ENCODE measurements around the gene MYBPC1. TPM values are rescaled to one million over a fixed set of nuclear protein-coding genes. Genes with fewer than 3 reads are reported as not detected.
"Not testable (repeated sequence)": the region's sequence is repeated elsewhere in the genome, so short reads cannot be mapped to it uniquely, and the experiment has no call there.

The MYBPC1 gene
- total RNA-seq, 2 donors from 2014 or later = 0.49 to 1.5 TPM

GRCh38 chr12:101671833-101672232, 77.1 kb downstream of the MYBPC1 start:
- no peak overlapping the region for H3K4me3 ChIP-seq
- no peak for DNase-seq (ENCODE audit: low spot score)
- no peaks in the 10 kb centered on the region for H3K36me3 ChIP-seq
- H3K4me1 ChIP-seq (ENCODE audit: control insufficient read depth in 1 of 2, low read depth in 2 of 2) = no peaks in the 10 kb centered on the region
- ATAC-seq (ENCODE audit: insufficient number of reproducible peaks, low FRiP score, low read depth) = no peak
- no peaks in the 10 kb centered on the region for H3K9me3 ChIP-seq
- no peak for TF ChIP-seq CTCF (IDR thresholded peaks at IDR 0.05)
- no peak overlapping the region for H3K27ac ChIP-seq
- H3K27me3 ChIP-seq (replicated peaks; ENCODE audit: insufficient read depth) = no peaks in the 10 kb centered on the region

DNA sequence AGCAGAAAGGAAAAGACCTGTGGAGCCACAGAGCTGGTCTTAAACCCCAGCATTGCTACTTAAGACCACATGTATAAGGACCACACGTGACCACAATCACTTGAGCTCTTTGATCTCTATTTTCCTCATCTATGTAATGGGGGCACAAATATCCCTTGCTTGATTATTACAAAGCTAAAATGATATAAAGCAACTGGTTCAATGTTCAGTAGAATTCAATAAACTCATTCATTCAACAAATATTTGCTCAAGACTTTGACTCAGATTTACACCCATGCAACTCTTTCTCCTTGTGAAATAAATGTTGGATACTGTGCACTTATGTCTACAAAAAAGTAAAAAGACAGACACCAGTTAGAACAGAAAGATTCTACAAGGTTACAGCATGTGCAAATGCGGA, 80.8 kb downstream of the MYBPC1 start:
- no peak for TF ChIP-seq CTCF (IDR thresholded peaks at IDR 0.05)
- H3K9me3 ChIP-seq = no peaks in the 10 kb centered on the region
- no peak for DNase-seq (ENCODE audit: low spot score)
- H3K36me3 ChIP-seq = no peaks in the 10 kb centered on the region
- ATAC-seq (ENCODE audit: insufficient number of reproducible peaks, low FRiP score, low read depth) = no peak
- H3K4me3 ChIP-seq = no peak overlapping the region
- H3K27me3 ChIP-seq (replicated peaks; ENCODE audit: insufficient read depth) = no peaks in the 10 kb centered on the region
- no peak overlapping the region for H3K27ac ChIP-seq
- no peaks in the 10 kb centered on the region for H3K4me1 ChIP-seq (ENCODE audit: control insufficient read depth in 1 of 2, low read depth in 2 of 2)

GRCh38 chr12:101676497-101676896, 81.7 kb downstream of the MYBPC1 start:
- H3K4me1 ChIP-seq (ENCODE audit: control insufficient read depth in 1 of 2, low read depth in 2 of 2); H3K36me3 ChIP-seq; H3K27me3 ChIP-seq (replicated peaks; ENCODE audit: insufficient read depth); H3K4me3 ChIP-seq; ATAC-seq (ENCODE audit: insufficient number of reproducible peaks, low FRiP score, low read depth); H3K27ac ChIP-seq; DNase-seq (ENCODE audit: low spot score); H3K9me3 ChIP-seq: not testable (repeated sequence)

DNA sequence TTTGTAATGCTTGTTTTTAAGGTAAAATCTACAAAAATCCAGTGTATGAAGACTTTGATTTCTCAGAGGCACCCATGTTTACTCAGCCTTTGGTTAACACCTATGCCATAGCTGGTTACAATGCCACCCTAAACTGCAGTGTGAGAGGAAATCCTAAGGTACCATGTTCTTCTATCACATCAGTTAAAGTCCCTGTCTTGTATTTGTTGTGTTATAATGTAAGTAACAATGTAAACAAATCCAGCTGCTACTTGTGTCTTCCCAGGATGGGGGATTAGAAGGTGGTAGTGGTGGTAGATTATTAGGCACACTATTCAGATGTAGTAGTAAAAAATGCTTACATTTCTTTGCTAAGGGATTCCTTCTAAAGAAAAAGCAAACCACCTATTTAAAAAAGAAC, 83.3 kb downstream of the MYBPC1 start:
- no peaks in the 10 kb centered on the region for H3K4me1 ChIP-seq (ENCODE audit: control insufficient read depth in 1 of 2, low read depth in 2 of 2)
- DNase-seq (ENCODE audit: low spot score) = no peak
- ATAC-seq (ENCODE audit: insufficient number of reproducible peaks, low FRiP score, low read depth) = no peak
- no peaks in the 10 kb centered on the region for H3K36me3 ChIP-seq
- no peaks in the 10 kb centered on the region for H3K9me3 ChIP-seq
- H3K4me3 ChIP-seq = no peak overlapping the region
- no peak overlapping the region for H3K27ac ChIP-seq
- H3K27me3 ChIP-seq (replicated peaks; ENCODE audit: insufficient read depth) = no peaks in the 10 kb centered on the region
- TF ChIP-seq CTCF (IDR thresholded peaks at IDR 0.05) = no peak

DNA sequence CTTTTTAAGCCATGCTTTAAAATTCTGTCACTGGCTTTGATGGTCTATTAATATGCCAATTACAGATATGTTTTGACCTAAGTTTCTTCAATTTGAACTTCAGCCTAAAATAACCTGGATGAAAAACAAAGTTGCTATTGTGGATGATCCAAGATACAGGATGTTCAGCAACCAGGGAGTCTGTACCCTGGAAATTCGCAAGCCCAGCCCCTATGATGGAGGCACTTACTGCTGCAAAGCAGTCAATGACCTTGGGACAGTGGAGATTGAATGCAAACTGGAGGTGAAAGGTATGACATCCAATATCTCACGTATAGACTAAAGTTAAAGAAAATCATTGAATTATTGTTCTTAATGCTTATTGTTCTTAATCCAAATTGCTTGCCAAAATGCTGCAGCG, 85.5 kb downstream of the MYBPC1 start:
- H3K9me3 ChIP-seq = no peaks in the 10 kb centered on the region
- H3K27ac ChIP-seq = no peak overlapping the region
- DNase-seq (ENCODE audit: low spot score) (no peak), ATAC-seq (ENCODE audit: insufficient number of reproducible peaks, low FRiP score, low read depth) (no peak)
- no peaks in the 10 kb centered on the region for H3K4me1 ChIP-seq (ENCODE audit: control insufficient read depth in 1 of 2, low read depth in 2 of 2)
- TF ChIP-seq CTCF (IDR thresholded peaks at IDR 0.05) = no peak
- H3K36me3 ChIP-seq = no peaks in the 10 kb centered on the region
- H3K4me3 ChIP-seq = no peak overlapping the region
- no peaks in the 10 kb centered on the region for H3K27me3 ChIP-seq (replicated peaks; ENCODE audit: insufficient read depth)

GRCh38 chr12:101680647-101681046, 85.9 kb downstream of the MYBPC1 start:
- no peaks in the 10 kb centered on the region for H3K9me3 ChIP-seq
- H3K27ac ChIP-seq = no peak overlapping the region
- no peaks in the 10 kb centered on the region for H3K4me1 ChIP-seq (ENCODE audit: control insufficient read depth in 1 of 2, low read depth in 2 of 2)
- H3K27me3 ChIP-seq (replicated peaks; ENCODE audit: insufficient read depth) = no peaks in the 10 kb centered on the region
- ATAC-seq (ENCODE audit: insufficient number of reproducible peaks, low FRiP score, low read depth) = no peak
- no peak for DNase-seq (ENCODE audit: low spot score)
- H3K4me3 ChIP-seq = no peak overlapping the region
- no peaks in the 10 kb centered on the region for H3K36me3 ChIP-seq
- no peak for TF ChIP-seq CTCF (IDR thresholded peaks at IDR 0.05)

DNA sequence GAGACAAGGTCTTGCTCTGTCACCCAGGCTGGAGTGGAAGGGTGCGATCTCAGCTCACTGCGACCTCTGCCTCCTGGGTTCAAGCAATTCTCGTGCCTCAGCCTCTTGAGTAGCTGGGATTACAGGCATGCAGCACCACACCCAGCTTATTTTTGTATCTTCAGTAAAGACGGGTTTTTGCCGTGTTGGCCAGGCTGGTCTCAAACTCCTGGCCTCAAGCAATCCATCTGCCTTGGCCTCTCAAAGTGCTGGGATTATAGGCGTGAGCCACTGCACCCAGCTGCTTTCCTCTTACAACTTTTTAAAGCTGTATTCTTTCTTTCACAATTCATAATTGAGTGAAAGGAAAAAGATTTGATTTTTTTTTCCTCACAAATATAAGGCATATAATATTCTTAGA, 86.9 kb downstream of the MYBPC1 start:
- DNase-seq (ENCODE audit: low spot score); H3K4me1 ChIP-seq (ENCODE audit: control insufficient read depth in 1 of 2, low read depth in 2 of 2); H3K4me3 ChIP-seq; H3K27ac ChIP-seq; ATAC-seq (ENCODE audit: insufficient number of reproducible peaks, low FRiP score, low read depth); H3K9me3 ChIP-seq; H3K36me3 ChIP-seq; H3K27me3 ChIP-seq (replicated peaks; ENCODE audit: insufficient read depth): not testable (repeated sequence)
